Peyer's patch (tissue), 4 donors: ENCODE measurements around the gene HOXB5. TPM values are rescaled to one million over a fixed set of nuclear protein-coding genes. Genes with fewer than 3 reads are reported as not detected.

Experiments
- DNase-seq, 3 donors: peaks; one replicate each; pipeline ENCODE4 v3.0.0-alpha.2; 2017 to 2019
- H3K27ac ChIP-seq, 4 donors: fragments of 200-600 bp; sonication (generic); one replicate each; pipeline ENCODE4 v1.5.1; 2016 to 2019
- H3K27me3 ChIP-seq, 2 donors: fragments of 200-600 bp; sonication (generic); one replicate each; pipeline ENCODE4 v1.5.1; 2019
- H3K36me3 ChIP-seq, 3 donors: fragments of 200-600 bp; sonication (generic); one replicate each; pipeline ENCODE4 v1.5.1; 2016 to 2019
- H3K4me1 ChIP-seq, 4 donors: fragments of 200-600 bp; sonication (generic); one replicate each; pipeline ENCODE4 v1.5.1; 2016 to 2019
- H3K4me3 ChIP-seq, 4 donors: fragments of 200-600 bp; sonication (generic); 1 replicate in 3 of 4; 2 replicates in 1 of 4; pipeline ENCODE4 v1.5.1; 2016 to 2019; ENCODE audit warnings: mild to moderate bottlenecking in 1 of 4
- H3K9me3 ChIP-seq, 4 donors: fragments of 200-600 bp; sonication (generic); one replicate each; pipeline ENCODE4 v1.5.1; 2016 to 2019; ENCODE audit warnings: mild to moderate bottlenecking in 1 of 4
- POLR2A ChIP-seq, 2 donors: fragments of 450-650 bp; IDR thresholded peaks; one replicate each; pipeline ENCODE4 v1.5.1; 2017; ENCODE audit warnings: antibody characterized with exemption in 2 of 2, mild to moderate bottlenecking in 2 of 2, moderate library complexity in 2 of 2
- total RNA-seq, 4 donors: library from RNA; depleted of rRNA; stranded (reverse); fragments of >200 nt; gene quantifications; one replicate each; pipeline ENCODE4 v1.1.0, GENCODE V29; 2016
- TF ChIP-seq, protein P1 (sequence below), 6 experiments: fragments of 450-650 bp in 4 of 6; fragments of 200-600 bp in 2 of 6; sonication (generic) in 1 of 6; IDR thresholded peaks; one replicate each; pipeline ENCODE4 v1.5.1; 2017 to 2019; ENCODE audit warnings: antibody characterized with exemption in 6 of 6, mild to moderate bottlenecking in 3 of 6, moderate library complexity in 1 of 6

Gene HOXB5
- total RNA-seq, 4 donors from 2014 or later, result 7.7 to 22.5 (median 15.0) TPM

DNA sequence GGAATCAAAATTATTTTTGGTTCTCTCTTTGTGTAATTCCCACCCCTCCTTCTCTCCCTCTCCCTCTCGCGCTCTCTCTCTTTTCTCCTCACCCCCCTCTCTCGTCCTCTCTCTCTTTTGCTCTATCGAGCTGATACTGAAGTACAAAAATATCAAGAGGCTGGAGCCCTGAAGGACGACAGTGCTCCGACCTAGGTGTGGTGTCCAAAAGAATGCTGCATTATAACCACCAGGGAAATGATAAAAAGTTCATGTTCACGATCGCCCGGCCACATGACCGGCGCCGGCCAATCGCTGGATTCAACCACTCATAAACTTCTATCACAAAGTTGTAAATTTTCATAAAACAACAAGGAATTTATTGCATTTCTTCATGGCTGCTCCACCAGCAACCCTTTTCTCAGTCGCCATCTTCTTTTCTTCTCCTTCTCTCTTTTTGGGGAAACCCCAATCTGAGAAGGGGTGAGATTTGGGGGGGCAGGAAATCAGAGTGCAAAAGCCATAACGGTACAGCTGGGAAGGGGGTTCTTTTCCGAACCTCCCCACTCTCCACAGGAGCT lies 11.3 kb upstream of the HOXB5 start, which contains the start of gene HOXB6:
HOXB6 (minus strand) TSS at position 217 of the 560 bp plus-strand sequence. CDS start 6,836 bp downstream, outside the sequence.
- DNase-seq, result peak in 2 of 3 donors; percentile 87 to 89
- TF ChIP-seq, protein P1, sequence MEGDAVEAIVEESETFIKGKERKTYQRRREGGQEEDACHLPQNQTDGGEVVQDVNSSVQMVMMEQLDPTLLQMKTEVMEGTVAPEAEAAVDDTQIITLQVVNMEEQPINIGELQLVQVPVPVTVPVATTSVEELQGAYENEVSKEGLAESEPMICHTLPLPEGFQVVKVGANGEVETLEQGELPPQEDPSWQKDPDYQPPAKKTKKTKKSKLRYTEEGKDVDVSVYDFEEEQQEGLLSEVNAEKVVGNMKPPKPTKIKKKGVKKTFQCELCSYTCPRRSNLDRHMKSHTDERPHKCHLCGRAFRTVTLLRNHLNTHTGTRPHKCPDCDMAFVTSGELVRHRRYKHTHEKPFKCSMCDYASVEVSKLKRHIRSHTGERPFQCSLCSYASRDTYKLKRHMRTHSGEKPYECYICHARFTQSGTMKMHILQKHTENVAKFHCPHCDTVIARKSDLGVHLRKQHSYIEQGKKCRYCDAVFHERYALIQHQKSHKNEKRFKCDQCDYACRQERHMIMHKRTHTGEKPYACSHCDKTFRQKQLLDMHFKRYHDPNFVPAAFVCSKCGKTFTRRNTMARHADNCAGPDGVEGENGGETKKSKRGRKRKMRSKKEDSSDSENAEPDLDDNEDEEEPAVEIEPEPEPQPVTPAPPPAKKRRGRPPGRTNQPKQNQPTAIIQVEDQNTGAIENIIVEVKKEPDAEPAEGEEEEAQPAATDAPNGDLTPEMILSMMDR (IDR thresholded peaks at IDR 0.05), result peak in 3 of 6 experiments; percentile 41 to 55 (median 46)
- peak; percentile 83 to 96 for TF ChIP-seq POLR2A (IDR thresholded peaks at IDR 0.05)

DNA sequence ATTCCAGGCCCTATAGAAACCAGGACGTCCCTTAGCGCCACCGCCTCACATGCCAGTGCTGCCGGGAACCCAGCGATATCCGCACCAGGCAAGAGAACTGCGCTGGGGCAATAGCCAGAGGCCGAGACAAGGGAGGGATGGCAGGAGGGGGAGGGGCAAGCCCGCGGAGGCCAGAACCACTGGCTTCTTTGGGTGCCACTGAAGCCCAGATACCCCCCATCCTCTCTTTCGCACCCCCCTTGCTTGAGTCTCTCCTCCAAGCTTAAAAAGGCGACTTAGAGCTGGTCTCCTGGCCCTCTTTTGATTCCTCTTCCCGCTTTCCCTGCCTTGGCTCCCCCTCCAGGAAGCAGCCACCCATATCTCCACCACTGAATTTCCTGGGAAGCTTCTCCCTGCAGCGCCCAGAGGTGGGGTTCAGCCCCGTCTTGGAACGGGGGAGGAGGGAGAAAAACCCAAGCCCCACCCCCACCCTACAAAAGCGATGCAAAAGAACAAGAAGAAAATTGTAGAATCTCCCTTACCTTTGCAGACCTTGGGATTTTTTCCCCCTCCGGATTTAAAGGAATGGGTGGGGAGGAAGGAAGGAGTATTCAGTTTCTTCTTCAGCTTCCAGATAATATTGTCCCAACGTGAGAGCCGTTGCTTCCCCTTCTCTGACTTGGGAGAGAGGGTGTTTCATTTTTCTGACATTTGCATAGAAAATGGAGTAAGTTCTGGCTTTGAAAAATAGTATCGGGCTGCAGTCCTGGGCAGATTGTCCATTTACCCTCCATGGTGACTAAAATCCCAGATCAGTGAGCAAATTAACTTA lies 10.6 kb upstream of the HOXB5 start:
- Histone ChIP-seq H3K27ac (peak overlapping the region; percentile 44 to 92 (median 86)), H3K4me1 (peaks cover 0 to 45% (median 5%) of the 10 kb centered on the region in 4 donors), H3K4me3 (peak overlapping the region; percentile 4 to 69 (median 52)), H3K27me3 (no peaks in the 10 kb centered on the region), H3K9me3 (no peaks in the 10 kb centered on the region), H3K36me3 (peaks cover 0 to 4% (median 0%) of the 10 kb centered on the region in 3 donors)
- TF ChIP-seq, protein P1 (IDR thresholded peaks at IDR 0.05), result peak in 2 of 6 experiments; percentile 8 to 22
- peak; percentile 44 to 55 for TF ChIP-seq POLR2A (IDR thresholded peaks at IDR 0.05)
- peak in 2 of 3 donors; percentile 76 to 84 for DNase-seq

More for the DNA sequence above, 11.3 kb upstream of the HOXB5 start, which contains the start of gene HOXB6:
- H3K27ac ChIP-seq, result peak within 1 kb of the TSS; percentile 44 to 92 (median 86)
- no peaks in the 10 kb centered on the region for H3K27me3 ChIP-seq
- H3K4me1 ChIP-seq, result peaks cover 0 to 45% (median 6%) of the 10 kb centered on the region in 4 donors
- H3K36me3 ChIP-seq, result peaks cover 0 to 4% (median 0%) of the 10 kb centered on the region in 3 donors
- no peaks in the 10 kb centered on the region for H3K9me3 ChIP-seq
- H3K4me3 ChIP-seq, result peak within 1 kb of the TSS; percentile 4 to 69 (median 52)

DNA sequence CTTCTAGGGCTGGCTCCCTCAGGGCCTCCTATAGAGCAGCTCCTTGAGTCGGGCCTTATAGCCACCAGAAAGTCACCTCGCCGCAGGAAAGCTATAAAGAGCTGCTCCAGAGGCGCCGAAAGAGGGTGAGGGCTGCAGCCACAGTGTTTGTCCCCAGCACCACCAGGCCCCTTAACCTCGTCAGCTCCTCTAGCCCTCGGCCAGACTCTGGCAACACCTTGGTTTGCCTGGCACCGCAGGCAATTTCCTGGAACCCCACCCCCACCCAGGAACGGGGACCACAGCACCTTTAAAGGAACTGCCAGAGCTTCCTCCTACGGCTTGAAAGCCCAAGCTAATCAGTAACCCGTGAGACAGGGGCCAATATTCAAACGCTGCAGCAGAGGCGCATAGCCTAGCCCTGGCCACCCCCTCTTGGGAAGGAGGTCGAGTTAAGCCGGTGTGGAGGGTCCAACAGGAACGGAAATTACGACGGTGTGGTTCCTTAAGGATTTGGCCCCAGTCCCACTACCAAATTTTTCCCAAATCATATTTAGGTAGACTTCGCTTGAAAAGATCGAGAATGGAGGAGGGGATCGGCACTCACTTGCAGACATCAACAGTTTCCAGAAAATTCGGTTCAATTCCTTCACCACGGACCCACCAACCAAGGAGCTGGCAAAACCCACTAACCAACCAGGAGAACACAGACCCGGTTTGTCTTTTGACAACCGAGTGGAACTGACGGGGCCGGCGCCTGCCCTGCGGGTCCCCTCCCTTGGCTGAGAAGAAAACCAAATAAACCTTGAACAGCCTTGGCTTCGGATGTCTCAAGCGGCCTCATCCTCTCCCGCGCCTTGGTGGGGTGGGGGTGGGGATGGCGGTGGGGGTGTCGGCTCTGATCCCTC lies 8.2 kb upstream of the HOXB5 start:
- Histone ChIP-seq H3K27ac (peak overlapping the region in 3 of 4 donors; percentile 37 to 92 (median 69)), H3K4me1 (peaks cover 0 to 53% (median 14%) of the 10 kb centered on the region in 4 donors), H3K27me3 (no peaks in the 10 kb centered on the region), H3K9me3 (no peaks in the 10 kb centered on the region), H3K36me3 (no peaks in the 10 kb centered on the region), H3K4me3 (peak overlapping the region; percentile 16 to 69 (median 52))
- TF ChIP-seq, protein P1 (IDR thresholded peaks at IDR 0.05), result no peak
- no peak for TF ChIP-seq POLR2A (IDR thresholded peaks at IDR 0.05)
- peak in 2 of 3 donors; percentile 78 to 80 for DNase-seq

DNA sequence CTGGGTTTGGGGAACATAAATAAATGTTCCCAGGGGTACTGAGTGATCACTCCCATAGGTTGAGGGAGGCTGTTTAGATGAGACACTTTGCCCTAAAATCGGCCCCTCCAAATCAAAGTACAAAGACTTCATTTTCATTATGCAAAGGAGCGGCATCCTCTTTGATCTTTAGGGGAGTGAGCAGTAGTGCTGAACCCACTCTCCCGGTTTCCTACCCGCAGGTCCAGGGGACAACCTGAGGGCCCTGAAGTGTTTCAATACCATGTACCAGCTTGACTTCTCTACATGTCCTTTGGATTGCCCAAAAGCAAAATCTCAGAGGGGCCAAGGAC lies 7.6 kb upstream of the HOXB5 start:
- no peaks in the 10 kb centered on the region for H3K27me3 ChIP-seq
- H3K27ac ChIP-seq, result peak overlapping the region in 3 of 4 donors; percentile 37 to 69 (median 53)
- peaks cover 0 to 59% (median 16%) of the 10 kb centered on the region in 4 donors for H3K4me1 ChIP-seq
- TF ChIP-seq, protein P1 (IDR thresholded peaks at IDR 0.05), result no peak
- no peak for TF ChIP-seq POLR2A (IDR thresholded peaks at IDR 0.05)
- H3K4me3 ChIP-seq, result peak overlapping the region in 3 of 4 donors; percentile 4 to 69 (median 61)
- peaks cover 0 to 5% (median 0%) of the 10 kb centered on the region in 3 donors for H3K36me3 ChIP-seq
- H3K9me3 ChIP-seq, result no peaks in the 10 kb centered on the region
- no peak for DNase-seq
